ENCODE data around the gene C19orf25. TPM values are rescaled to one million over a fixed set of nuclear protein-coding genes. Genes with fewer than 3 reads are reported as not detected.
A peak's percentile ranks its signal among the peaks of the same experiment; 100 is the strongest.

The C19orf25 gene
- total and polyA plus RNA-seq, 2 of the 13 experiments (the other 11 are each of a cell fraction or from before 2014, with no cell fraction given), result 14.2 to 32.4 TPM

- TF ChIP-seq HNRNPLL (IDR thresholded peaks at IDR 0.05; ENCODE audit: low read depth, low read length, poor library complexity, severe bottlenecking) (peak; percentile 68), STAT5B (CRISPR knock-in tag; IDR thresholded peaks at IDR 0.05) (no peak), MYC (CRISPR knock-in tag; IDR thresholded peaks at IDR 0.05; ENCODE audit: borderline replicate concordance) (peak; percentile 46), HOXD1 (CRISPR knock-in tag; IDR thresholded peaks at IDR 0.05) (no peak), PHF5A (CRISPR knock-in tag; IDR thresholded peaks at IDR 0.05; ENCODE audit: low read depth, unreplicated experiment) (no peak), SIN3A (IDR thresholded peaks at IDR 0.05; ENCODE audit: borderline replicate concordance, low read depth, low read length) (peak; percentile 7; the same call in 1 of the 2 replicates), GABPB1 (CRISPR knock-in tag; IDR thresholded peaks at IDR 0.05) (peak; percentile 67; the same call in 1 of the 2 replicates), IKZF5 (CRISPR knock-in tag; IDR thresholded peaks at IDR 0.05) (peak; percentile 20; the same call in 1 of the 2 replicates), SAP130 (CRISPR knock-in tag; IDR thresholded peaks at IDR 0.05; ENCODE audit: low read depth) (peak; percentile 69; the same call in 1 of the 2 replicates), ZNF607 (CRISPR knock-in tag; IDR thresholded peaks at IDR 0.05; ENCODE audit: borderline replicate concordance) (peak; percentile 60), PLRG1 (conservative IDR thresholded peaks at IDR 0.05) (no peak), ARNTL (CRISPR knock-in tag; IDR thresholded peaks at IDR 0.05) (peak; percentile 39; the same call in 1 of the 2 replicates), ZMYM2 (CRISPR knock-in tag; IDR thresholded peaks at IDR 0.05) (peak; percentile 70; the same call in 1 of the 2 replicates), HNRNPK (IDR thresholded peaks at IDR 0.05; ENCODE audit: low read depth, low read length, poor library complexity, severe bottlenecking) (peak; percentile 69), STAG1 (CRISPR knock-in tag; IDR thresholded peaks at IDR 0.05) (peak; percentile 76), ZNF3 (CRISPR knock-in tag; IDR thresholded peaks at IDR 0.05) (peak; percentile 99), CCDC6 (CRISPR knock-in tag; IDR thresholded peaks at IDR 0.05) (peak; percentile 80; the same call in 1 of the 2 replicates), ZNF225 (CRISPR knock-in tag; IDR thresholded peaks at IDR 0.05) (0 out of 2 replicates have a peak, but pooled peaks have one; percentile 21), NONO (IDR thresholded peaks at IDR 0.05) (no peak), NONO (CRISPR knock-in tag; conservative IDR thresholded peaks at IDR 0.05) (peak; percentile 75), RXRA (CRISPR knock-in tag; IDR thresholded peaks at IDR 0.05) (0 out of 2 replicates have a peak, but pooled peaks have one; percentile 37), ZNF703 (CRISPR knock-in tag; IDR thresholded peaks at IDR 0.05; ENCODE audit: borderline replicate concordance) (no peak), ZNF263 (CRISPR knock-in tag; IDR thresholded peaks at IDR 0.05) (0 out of 2 replicates have a peak, but pooled peaks have one; percentile 13)
- TF ChIP-seq, protein P1, sequence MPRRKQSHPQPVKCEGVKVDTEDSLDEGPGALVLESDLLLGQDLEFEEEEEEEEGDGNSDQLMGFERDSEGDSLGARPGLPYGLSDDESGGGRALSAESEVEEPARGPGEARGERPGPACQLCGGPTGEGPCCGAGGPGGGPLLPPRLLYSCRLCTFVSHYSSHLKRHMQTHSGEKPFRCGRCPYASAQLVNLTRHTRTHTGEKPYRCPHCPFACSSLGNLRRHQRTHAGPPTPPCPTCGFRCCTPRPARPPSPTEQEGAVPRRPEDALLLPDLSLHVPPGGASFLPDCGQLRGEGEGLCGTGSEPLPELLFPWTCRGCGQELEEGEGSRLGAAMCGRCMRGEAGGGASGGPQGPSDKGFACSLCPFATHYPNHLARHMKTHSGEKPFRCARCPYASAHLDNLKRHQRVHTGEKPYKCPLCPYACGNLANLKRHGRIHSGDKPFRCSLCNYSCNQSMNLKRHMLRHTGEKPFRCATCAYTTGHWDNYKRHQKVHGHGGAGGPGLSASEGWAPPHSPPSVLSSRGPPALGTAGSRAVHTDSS (CRISPR knock-in tag; conservative IDR thresholded peaks at IDR 0.05), result no peak
- TF ChIP-seq, protein P2, sequence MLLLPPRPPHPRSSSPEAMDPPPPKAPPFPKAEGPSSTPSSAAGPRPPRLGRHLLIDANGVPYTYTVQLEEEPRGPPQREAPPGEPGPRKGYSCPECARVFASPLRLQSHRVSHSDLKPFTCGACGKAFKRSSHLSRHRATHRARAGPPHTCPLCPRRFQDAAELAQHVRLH (CRISPR knock-in tag; IDR thresholded peaks at IDR 0.05; ENCODE audit: borderline replicate concordance, low read depth), result 0 out of 2 replicates have a peak, but pooled peaks have one; percentile 31
- TF ChIP-seq, protein P3, sequence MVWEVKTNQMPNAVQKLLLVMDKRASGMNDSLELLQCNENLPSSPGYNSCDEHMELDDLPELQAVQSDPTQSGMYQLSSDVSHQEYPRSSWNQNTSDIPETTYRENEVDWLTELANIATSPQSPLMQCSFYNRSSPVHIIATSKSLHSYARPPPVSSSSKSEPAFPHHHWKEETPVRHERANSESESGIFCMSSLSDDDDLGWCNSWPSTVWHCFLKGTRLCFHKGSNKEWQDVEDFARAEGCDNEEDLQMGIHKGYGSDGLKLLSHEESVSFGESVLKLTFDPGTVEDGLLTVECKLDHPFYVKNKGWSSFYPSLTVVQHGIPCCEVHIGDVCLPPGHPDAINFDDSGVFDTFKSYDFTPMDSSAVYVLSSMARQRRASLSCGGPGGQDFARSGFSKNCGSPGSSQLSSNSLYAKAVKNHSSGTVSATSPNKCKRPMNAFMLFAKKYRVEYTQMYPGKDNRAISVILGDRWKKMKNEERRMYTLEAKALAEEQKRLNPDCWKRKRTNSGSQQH (CRISPR knock-in tag; IDR thresholded peaks at IDR 0.05; ENCODE audit: low read depth), result peak; percentile 72; the same call in 1 of the 2 replicates
Observed at GRCh38 chr19:1445185-1445931, 33.7 kb downstream of the C19orf25 start (continued).
